ENCODE measurements around the gene CILP. TPM values are rescaled to one million over a fixed set of nuclear protein-coding genes. Genes with fewer than 3 reads are reported as not detected.

CILP gene
- total RNA-seq, 1 experiment from 2014 or later: 0.04 TPM

DNA sequence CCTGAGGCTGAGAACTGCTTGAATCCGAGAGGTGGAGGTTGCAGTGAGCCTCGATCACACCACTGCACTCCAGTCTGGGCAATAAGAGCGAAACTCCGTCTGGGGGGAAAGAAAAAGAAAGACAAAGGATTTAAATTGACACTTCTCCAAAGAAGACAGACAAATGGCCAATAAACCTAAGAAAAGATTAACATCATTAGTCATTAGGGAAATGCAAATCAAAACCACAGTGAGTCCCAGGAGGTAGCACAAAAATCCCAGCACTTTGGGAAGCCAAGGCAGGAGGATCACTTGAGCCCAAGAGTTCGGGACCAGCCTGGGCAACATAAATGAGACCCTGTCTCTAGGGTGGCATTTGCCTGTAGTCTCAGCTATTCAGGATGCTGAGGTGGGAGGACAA lies 38.7 kb downstream of the CILP start:
- Histone ChIP-seq H2BK20ac (ENCODE audit: low read depth, low read length, poor library complexity, severe bottlenecking) (no peak overlapping the region), H3K4me2 (ENCODE audit: insufficient read depth, insufficient read length, low read length) (no peak overlapping the region), H4K91ac (ENCODE audit: insufficient read length, low read depth, low read length) (no peak overlapping the region), H2AFZ (ENCODE audit: low read length) (no peak overlapping the region), H3K23me2 (ENCODE audit: insufficient read length, low read depth, low read length, poor library complexity, severe bottlenecking) (no peaks in the 10 kb centered on the region), H3K9ac (ENCODE audit: extremely low read depth, insufficient read length, low read length) (no peak overlapping the region), H2BK120ac (ENCODE audit: low read depth, low read length, poor library complexity, severe bottlenecking) (no peak overlapping the region), H3K27me3 (ENCODE audit: insufficient read depth, low read length) (no peaks in the 10 kb centered on the region), H3K23ac (ENCODE audit: insufficient read length, low read depth, low read length) (no peak overlapping the region), H3K56ac (ENCODE audit: insufficient read length, low read depth, low read length) (no peak overlapping the region), H2BK5ac (ENCODE audit: insufficient read length, low read length) (no peak overlapping the region), H2AK5ac (ENCODE audit: insufficient read length, low read length) (no peak overlapping the region), H3K27ac (ENCODE audit: insufficient read length, low read depth, low read length) (no peak overlapping the region), H4K5ac (ENCODE audit: insufficient read length, low read depth, low read length) (no peak overlapping the region), H3K4me1 (ENCODE audit: insufficient read depth, low read length) (no peaks in the 10 kb centered on the region), H2BK15ac (ENCODE audit: low read depth, low read length) (no peak overlapping the region), H4K20me1 (ENCODE audit: control insufficient read depth, insufficient read depth, insufficient read length) (no peaks in the 10 kb centered on the region), H3K18ac (ENCODE audit: insufficient read length, low read depth, low read length) (no peak overlapping the region), H3T11ph (ENCODE audit: low read length) (no peak overlapping the region), H2BK12ac (ENCODE audit: insufficient read length, low read depth, low read length) (no peak overlapping the region), H3K9me3 (ENCODE audit: control insufficient read depth, low read depth, low read length) (no peaks in the 10 kb centered on the region), H3K4ac (ENCODE audit: low read depth, low read length) (no peak overlapping the region), H3K14ac (ENCODE audit: insufficient read depth, low read length) (no peak overlapping the region), H3K79me1 (ENCODE audit: insufficient read depth, low read depth, low read length, poor library complexity, severe bottlenecking) (peaks cover 2% of the 10 kb centered on the region), H4K8ac (replicated peaks; ENCODE audit: insufficient read length, low read depth, low read length) (no peak overlapping the region), H3K79me2 (ENCODE audit: insufficient read depth, low read length) (no peaks in the 10 kb centered on the region)
- Mint-ChIP-seq H3K27me3 (ENCODE audit: low read depth) (no peaks in the 10 kb centered on the region), H3K27ac (peak overlapping the region in 1 of 3 experiments; percentile 73; a peak in 1 of 7 replicates), H3K9me3 (no peaks in the 10 kb centered on the region), H3K4me1 (no peaks in the 10 kb centered on the region; a peak in 1 of 4 replicates), H3K4me3 (no peak overlapping the region), H3K36me3 (ENCODE audit: insufficient read depth in 1 of 3, low read depth in 3 of 3) (peaks cover 17 to 61% (median 31%) of the 10 kb centered on the region in 3 experiments; a peak in 6 of 7 replicates)
- DNase-seq: no peak
- TF ChIP-seq, protein P1, sequence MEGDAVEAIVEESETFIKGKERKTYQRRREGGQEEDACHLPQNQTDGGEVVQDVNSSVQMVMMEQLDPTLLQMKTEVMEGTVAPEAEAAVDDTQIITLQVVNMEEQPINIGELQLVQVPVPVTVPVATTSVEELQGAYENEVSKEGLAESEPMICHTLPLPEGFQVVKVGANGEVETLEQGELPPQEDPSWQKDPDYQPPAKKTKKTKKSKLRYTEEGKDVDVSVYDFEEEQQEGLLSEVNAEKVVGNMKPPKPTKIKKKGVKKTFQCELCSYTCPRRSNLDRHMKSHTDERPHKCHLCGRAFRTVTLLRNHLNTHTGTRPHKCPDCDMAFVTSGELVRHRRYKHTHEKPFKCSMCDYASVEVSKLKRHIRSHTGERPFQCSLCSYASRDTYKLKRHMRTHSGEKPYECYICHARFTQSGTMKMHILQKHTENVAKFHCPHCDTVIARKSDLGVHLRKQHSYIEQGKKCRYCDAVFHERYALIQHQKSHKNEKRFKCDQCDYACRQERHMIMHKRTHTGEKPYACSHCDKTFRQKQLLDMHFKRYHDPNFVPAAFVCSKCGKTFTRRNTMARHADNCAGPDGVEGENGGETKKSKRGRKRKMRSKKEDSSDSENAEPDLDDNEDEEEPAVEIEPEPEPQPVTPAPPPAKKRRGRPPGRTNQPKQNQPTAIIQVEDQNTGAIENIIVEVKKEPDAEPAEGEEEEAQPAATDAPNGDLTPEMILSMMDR (conservative IDR thresholded peaks at IDR 0.05): no peak
- WGBS (ENCODE audit: extremely low coverage, insufficient read length, low lambda C conversion rate): no CpG with 5 or more reads among the region's 5 CpGs

All from H9 (cell line).